Raji (cell line): Measurements from ENCODE around the gene MYB.

Experiments used
- POLR2A ChIP-seq: IDR thresholded peaks from 2 replicates; pipeline ENCODE4 v1.6.1; 2011; ENCODE audit warnings: low read depth, low read length, control low read depth; ENCODE audit not compliant: insufficient read depth

The MYB gene

DNA sequence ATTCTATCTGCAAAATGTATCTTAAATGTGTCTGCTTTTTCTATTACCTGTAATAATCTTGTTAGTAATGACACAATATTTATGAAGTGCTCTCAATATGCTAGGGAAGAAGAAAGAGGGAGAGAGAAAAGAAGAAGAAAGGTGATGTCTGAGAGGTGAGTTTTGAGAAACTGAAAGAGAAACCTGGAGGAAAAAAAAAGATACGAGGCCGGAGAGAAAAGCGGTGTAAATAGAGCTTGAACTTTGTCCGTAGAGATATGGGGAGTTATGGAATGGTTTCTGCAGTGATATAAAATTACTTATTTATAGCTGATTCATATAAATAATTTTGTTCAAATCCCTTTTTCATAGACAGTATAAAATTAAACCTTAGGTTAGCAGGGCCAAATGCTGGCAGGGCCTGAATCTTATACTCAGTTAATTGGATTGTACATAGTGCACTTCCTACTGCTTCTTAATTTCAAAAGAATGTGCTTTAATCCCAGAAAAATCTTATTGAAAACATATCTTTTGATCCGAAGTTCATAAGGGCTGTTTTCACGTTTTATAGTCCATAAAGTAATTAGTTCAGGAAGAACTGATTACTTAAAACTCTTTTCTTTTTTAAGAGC lies 43.0 kb downstream of the MYB start:
- TF ChIP-seq POLR2A = no peak

DNA sequence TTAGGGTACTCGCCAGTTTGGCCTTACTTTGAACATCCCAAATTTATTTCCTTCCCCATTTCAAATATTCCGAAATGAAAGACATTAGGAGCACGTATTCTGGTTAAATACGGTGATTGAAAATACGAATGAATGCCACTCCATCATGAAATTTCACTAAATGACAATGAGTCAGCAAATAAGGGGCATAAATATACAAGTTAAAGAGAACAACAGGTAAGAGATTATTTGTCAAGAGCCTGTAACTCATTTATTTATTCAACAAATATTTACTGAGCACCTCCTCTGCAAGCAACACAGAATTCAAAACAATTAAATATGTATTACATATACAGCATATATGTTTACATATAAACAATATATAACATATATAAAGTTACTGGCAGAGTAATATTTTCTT lies 44.8 kb downstream of the MYB start:
- TF ChIP-seq POLR2A = no peak

DNA sequence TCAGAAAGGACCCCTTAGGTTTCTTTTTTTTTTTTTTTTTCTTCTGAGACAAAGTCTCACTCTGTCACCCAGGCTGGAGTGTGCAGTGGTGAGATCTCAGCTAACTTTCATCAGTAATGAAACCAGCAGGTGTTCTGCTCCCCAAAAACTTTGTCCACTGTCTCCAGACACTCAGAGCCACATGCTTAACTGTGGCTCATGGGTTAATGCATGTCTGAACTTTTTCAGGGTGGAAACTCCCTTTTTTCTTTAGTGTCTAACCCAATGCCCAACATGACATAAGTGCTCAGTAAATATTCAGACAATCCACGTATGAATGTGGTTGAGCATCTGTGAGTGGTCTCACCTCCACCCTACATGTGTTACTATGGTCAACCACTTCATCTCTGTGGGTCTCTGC lies 45.4 kb downstream of the MYB start:
- TF ChIP-seq POLR2A = no peak

DNA sequence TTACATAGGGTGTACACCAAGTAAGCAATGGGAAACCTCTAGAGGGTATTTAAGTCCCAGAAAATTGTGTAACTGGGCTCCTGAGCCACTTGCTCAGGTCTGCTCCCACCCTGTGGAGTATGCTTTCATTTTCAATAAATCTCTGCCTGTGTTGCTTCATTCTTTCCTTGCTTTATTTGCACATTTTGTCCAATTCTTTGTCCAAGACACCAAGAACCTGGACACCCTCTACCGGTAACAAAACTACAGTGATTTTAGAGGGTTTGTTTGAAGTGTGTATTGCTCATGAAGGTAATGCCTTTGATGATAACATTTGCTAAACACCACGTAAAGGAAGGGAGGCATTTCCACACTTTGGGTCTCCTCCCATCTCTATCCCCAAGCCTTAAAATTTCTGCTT lies 46.2 kb downstream of the MYB start:
- TF ChIP-seq POLR2A = no peak

DNA sequence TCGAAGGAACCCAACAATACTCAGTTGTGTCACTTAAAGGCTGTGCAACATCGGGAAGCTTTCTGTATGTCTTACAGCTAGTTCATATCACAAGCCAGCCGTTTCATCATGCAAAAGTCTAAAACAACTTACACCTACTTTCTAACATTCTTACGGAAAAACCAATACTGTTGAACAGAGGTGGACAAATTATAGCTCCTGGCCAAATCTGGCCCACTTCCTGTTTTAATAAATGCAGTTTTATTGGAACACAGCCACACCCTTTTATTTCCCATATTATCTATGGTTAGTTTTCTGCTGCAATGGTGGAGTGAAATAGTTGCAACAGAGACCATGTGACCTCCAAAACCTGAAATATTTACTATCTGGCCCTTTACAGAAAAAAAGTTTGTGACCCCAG lies 46.6 kb downstream of the MYB start:
- TF ChIP-seq POLR2A = no peak

DNA sequence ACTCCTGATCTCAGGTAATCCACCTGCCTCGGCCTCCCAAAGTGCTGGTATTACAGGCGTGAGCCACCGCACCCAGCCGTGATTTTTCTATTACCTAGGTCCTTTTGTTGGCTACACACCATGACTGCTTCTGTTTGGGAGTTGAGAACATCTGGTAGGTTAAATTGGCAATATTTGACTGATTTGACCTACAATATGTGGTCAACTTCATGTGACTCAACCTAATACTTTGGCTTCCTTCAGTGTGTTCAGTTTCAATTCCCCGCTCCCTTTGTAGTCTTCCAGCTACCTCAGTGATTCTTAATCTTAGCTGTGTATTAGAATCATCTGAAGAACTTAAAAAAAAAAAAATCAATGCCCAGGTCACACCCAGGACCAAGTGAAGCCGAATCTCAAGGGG lies 47.4 kb downstream of the MYB start:
- TF ChIP-seq POLR2A = no peak

DNA sequence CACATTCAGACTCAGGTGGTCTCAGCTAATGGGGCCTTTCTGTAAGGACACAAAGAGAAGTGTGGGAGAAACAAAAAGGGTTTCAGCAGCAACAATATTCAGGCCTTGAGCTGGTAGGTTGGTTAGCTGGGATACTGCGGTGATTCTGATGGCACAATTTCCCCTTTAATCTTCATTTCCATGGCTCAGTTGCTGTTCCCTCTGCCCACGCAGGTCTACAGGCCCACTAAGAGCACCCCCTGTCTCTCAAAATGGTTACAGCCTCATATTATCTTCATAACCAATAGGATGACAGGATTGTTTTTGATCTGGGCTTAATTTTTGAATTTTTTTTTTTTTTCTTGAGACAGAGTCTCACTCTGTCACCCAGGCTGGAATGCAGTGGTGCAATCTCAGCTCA lies 48.9 kb downstream of the MYB start:
- TF ChIP-seq POLR2A = no peak

DNA sequence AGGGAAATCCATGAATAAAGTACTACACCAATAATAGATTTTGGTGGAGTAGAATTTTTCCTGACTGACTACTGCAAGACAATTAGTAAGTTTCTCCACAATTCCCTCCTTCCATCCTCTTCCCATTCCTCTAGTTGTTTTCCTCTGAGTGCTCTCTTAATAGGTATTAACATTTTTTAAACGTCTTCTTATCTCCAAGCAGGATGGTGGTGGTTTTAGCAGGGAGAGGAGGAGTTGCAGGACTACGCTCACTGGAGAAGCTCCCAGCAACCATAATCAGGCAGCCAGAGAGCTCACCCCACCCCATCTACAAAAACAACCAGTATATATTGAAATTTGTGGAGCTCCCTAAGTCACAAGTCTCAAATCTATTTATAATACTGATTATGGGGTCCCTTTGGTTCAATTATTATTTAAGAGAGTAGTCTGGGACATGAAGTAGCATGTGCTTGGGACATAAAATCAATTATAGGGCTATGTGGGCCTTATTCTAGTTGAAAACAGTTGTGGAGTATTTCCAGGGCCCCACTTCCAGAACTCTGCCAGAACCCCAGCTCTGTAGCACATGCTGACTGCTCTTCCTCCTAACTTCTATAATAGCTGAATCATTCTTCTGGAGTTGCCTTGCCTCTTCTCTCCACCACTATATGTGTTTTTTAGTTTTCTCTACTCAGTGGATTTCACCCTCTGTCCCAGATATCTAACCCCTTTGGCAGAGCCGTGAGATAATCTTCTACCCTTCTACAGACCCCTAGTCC lies 49.8 kb downstream of the MYB start:
- no peak for TF ChIP-seq POLR2A

DNA sequence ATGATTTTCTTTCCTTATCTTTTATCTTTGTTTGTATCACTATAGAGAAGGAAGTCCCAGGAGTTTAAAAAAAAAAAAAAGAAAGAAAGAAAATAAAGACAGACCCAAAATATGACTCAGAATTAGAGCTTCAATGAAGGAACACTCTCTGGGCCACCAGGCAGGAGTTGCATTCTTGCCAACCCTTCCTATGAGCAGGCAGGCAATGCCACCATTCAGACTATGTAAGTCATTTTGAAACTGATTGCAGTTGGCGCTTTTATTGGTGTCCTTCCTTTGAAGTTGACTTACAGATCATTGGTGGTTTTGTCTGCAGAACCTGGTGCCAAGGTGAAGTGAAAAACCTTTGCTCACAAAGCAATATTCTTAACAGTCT lies 50.3 kb downstream of the MYB start:
- TF ChIP-seq POLR2A = no peak

DNA sequence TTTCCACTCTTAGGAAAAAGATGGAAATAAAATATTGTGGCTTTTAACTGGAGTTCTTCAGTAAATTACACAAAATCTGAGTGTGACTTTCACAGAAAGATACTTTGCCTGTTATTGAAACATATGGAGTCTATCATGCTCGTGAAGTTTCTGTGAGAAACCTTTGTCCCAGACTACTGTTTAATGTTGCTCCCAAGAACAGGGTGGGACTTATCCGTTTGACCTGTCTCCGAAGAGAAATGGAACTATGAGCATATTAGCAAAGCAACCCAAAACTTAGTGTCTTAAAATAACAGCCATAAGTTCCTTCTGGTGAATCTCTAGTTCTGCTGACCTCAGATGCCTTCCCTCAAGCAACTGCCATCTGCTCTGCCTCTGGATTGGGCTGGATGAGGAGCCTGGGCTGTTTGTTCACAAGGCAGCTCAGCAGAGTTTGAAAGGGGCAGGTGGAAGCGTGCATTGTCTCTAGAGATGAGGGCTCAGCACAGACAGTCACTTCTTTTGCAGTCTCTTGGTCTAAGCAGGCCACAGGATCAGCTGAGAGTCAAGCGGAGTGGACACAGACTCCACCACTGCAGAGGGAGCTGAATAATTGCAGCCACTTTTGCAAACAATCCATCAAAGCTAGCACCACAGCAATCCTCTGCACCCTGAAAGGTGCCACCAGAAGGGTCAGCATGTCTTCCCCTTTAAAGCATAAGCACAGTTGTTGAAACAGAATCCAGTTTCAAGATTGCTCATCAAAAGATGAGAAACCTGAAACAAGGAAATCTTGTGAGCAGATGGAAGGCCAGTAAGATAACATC lies 52.8 kb downstream of the MYB start:
- no peak for TF ChIP-seq POLR2A

DNA sequence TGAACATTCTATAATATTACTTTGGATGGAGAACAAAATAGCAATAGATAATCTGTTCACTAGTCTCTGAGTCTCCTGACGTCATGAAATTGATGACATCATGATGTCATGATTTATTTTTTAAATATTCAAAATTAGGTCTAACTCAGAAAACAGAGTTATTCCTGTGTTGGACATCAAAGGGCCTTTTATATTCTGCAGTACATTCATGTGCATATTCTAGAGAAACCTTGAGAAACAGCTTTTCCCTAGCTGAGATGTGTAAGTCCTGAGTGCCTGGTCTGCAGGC lies 53.3 kb downstream of the MYB start:
- TF ChIP-seq POLR2A = no peak

DNA sequence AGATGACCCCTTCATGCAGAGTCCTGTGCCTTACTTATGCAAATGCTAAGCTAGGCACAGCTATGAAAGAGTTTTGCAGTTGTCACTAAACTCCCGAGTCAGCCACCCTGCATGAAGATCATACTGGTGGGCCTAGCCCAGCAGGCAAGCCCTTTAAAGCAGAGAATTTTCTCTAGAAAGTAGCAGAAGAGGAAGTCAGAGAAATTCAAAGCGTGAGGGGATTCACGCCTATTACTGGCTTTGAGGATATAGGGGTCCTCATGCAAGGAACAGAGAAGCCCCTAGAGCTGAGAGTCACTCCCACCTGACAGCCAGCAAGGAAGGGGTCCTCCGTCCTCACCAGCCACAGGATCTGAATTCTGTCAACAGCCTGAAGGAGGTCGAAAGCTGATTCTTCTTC lies 54.6 kb downstream of the MYB start:
- TF ChIP-seq POLR2A = no peak

DNA sequence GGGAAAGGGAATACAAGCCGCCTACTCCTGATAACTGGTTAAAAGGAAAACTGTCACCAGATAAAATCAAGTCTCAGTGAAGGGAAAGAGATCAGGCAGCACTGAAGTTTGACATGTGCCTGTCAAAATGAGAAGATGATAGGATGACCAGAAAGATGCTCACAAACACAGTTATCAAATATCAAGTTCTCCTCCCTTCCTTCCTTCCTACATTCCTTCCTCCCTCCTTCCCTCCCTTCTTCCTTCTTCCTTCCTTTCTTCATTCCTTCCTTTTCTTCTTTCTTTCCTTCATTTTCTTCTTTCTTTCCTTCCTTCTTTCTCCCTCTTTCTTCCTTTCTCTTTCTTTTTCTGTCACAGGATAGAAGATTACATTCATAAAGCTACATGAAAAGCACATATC lies 55.2 kb downstream of the MYB start:
- TF ChIP-seq POLR2A = no peak

DNA sequence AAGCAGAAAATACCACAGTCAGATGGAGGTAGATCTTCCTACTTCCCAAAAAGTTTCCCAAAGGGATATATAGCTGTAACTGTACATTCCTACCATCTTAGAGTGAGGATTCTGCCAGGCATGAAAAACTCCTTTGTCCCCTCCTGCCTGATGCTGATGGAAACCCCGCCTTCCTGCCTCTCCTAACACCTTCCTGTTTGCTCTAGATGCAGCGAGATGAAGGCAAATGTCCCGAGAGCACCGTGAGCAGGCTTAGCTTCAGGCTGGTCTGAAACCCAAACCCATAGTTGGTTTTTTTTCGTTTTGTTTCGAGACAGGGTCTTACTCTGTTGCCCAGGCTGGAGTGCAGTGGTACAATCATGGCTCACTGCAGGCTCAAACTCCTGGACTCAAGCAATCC lies 55.6 kb downstream of the MYB start:
- no peak for TF ChIP-seq POLR2A

DNA sequence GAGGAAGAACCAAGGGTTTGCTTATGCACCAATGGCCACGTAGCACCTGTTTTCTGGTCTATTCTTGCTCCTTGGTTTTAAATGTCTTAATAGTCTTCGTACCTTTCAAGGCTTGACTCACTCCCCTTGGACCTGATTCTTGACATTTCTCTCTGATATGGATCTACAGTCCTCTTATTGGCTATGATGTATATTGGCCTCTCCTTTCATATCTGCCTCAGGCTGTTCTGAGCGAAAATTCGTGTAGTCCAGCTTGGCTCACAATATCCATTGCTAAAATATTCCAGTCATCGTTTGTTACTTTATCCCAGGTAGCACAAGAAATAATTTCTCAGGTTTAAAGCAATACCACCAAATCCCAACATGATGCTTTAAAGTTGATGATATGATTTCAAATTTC lies 59.6 kb downstream of the MYB start:
- no peak for TF ChIP-seq POLR2A
